ENCODE measurements around the gene TDRD12.

Gene TDRD12, protein sequence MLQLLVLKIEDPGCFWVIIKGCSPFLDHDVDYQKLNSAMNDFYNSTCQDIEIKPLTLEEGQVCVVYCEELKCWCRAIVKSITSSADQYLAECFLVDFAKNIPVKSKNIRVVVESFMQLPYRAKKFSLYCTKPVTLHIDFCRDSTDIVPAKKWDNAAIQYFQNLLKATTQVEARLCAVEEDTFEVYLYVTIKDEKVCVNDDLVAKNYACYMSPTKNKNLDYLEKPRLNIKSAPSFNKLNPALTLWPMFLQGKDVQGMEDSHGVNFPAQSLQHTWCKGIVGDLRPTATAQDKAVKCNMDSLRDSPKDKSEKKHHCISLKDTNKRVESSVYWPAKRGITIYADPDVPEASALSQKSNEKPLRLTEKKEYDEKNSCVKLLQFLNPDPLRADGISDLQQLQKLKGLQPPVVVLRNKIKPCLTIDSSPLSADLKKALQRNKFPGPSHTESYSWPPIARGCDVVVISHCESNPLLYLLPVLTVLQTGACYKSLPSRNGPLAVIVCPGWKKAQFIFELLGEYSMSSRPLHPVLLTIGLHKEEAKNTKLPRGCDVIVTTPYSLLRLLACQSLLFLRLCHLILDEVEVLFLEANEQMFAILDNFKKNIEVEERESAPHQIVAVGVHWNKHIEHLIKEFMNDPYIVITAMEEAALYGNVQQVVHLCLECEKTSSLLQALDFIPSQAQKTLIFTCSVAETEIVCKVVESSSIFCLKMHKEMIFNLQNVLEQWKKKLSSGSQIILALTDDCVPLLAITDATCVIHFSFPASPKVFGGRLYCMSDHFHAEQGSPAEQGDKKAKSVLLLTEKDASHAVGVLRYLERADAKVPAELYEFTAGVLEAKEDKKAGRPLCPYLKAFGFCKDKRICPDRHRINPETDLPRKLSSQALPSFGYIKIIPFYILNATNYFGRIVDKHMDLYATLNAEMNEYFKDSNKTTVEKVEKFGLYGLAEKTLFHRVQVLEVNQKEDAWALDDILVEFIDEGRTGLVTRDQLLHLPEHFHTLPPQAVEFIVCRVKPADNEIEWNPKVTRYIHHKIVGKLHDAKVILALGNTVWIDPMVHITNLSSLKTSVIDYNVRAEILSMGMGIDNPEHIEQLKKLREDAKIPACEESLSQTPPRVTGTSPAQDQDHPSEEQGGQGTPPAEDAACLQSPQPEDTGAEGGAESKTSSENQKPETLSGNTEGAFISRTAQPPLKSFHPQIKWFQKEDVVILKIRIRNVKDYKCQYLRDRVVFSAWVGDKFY (N-terminal part only)

GRCh38 chr19:32719611-32720059 lies at the start of gene TDRD12:
Gene TDRD12, plus strand, starts transcription at chr19:32719767. Its CDS starts 306 bp downstream, at chr19:32720073.
- TF ChIP-seq CTCF (conservative IDR thresholded peaks at IDR 0.05): peak; percentile 15; the same call in 1 of the 2 replicates
- peak within 1 kb of the TSS; percentile 24 for H3K27ac ChIP-seq

GRCh38 chr19:32671883-32672593 lies 47.5 kb upstream of the TDRD12 start:
- peak overlapping the region; percentile 72; the same call in 1 of the 2 replicates for H3K27ac ChIP-seq
- TF ChIP-seq CTCF (conservative IDR thresholded peaks at IDR 0.05): no peak

- TF ChIP-seq CTCF (conservative IDR thresholded peaks at IDR 0.05): no peak
- H3K27ac ChIP-seq: peak overlapping the region; percentile 92; the same call in 1 of the 2 replicates
Measured at GRCh38 chr19:32672841-32673240, 46.7 kb upstream of the TDRD12 start.

GRCh38 chr19:32673573-32673972 lies 46.0 kb upstream of the TDRD12 start:
- peak overlapping the region; percentile 92 for H3K27ac ChIP-seq
- TF ChIP-seq CTCF (conservative IDR thresholded peaks at IDR 0.05): no peak

DNA sequence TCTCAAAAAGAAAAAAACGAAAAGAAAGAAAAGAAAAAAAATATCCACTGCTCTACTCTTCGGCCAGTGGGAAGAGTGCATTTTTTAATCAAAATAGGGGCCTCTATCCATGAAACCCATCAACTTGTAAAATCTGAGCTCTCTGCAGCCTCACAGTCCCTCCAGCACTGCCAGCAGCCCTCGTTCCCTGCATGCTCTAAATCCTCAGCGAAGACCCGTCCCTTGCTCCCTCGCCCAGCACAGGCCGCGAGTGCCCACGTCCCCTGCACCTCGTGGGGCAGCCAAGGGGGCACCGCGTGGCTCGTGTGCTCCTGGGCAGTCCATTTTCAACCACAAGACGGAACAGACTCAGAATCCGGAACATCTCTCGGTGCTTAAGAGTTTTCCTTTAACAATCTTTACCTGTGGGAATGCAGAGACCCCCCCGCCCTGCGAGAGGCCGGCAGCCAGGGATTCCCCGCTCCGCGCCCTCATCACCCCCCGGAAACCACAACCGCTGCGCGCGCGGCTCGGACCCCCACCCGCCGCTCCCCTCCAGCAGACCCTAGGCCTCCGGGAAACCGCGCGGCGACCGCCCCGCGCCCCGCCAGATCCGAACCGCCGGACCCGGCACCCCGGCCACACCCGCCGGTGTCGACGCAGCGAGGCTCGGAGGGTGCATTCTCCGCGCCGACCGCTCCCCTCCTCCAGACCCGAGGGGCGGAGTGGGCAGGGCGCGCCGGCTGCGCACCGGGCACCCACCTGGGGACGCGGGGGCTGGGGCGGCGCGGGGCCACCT lies 45.2 kb upstream of the TDRD12 start:
- peak overlapping the region; percentile 92 for H3K27ac ChIP-seq
- 0 out of 2 replicates have a peak, but pooled peaks have one; percentile 12 for TF ChIP-seq CTCF (conservative IDR thresholded peaks at IDR 0.05)

Data from VCaP (cell line).